ENCODE results near the gene TTR. TPM values are rescaled to one million over a fixed set of nuclear protein-coding genes. Genes with fewer than 3 reads are reported as not detected.
A peak's percentile ranks its signal among the peaks of the same experiment; 100 is the strongest.

TTR gene
- total RNA-seq, 2 experiments from 2014 or later: not detected

DNA sequence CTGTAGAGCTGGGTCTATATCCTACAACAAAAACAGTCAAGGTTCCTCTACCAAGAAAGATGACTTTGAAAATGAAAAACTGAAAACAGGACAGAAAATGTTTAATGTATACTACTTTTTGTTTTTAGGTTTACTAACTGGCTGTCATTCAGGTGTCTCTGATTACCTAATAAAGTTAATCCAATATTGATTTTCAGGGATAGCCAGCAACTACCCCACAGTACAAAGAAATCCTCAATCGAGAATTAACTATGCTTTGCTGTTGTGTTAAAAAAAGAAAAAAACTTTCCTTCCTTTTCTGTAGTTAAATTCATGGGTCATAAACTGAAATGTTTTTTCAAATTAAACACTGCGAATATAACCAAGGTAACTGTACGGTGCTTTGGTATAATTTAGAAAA lies 45.8 kb downstream of the TTR start:
- POLR2A ChIA-PET: no interaction called here
- Mint-ChIP-seq H3K27ac (no peak overlapping the region), H3K4me3 (no peak overlapping the region), H3K36me3 (no peaks in the 10 kb centered on the region), H3K4me1 (peaks cover 11% of the 10 kb centered on the region), H3K27me3 (peaks cover 10% of the 10 kb centered on the region), H3K9me3 (no peaks in the 10 kb centered on the region)
- ATAC-seq (ENCODE audit: low read depth) (no peak), DNase-seq (no peak)

DNA sequence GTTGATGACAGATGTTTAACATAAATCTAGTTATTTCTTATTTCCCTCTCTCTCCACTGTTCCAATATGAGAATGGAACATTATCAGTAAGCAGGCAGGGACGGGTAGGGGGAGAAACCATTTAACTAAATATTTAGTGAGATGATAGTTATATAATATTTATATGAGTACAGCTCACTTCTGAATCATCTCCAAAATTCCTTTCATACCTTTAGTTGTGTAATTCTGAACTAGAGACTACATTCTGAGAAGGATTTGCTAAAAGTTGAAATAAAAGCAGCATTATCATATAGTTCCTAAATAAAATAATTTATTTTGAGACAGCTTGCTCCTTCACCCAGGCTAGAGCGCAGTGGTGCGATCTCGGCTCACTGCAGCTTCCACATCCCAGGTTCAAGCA lies 51.3 kb downstream of the TTR start:
- H3K9me3 Mint-ChIP-seq: no peaks in the 10 kb centered on the region
- no peak overlapping the region for H3K4me3 Mint-ChIP-seq
- ATAC-seq (ENCODE audit: low read depth) (no peak), DNase-seq (no peak)
- no peak overlapping the region for H3K27ac Mint-ChIP-seq
- POLR2A ChIA-PET: no interaction called here
- no peaks in the 10 kb centered on the region for H3K36me3 Mint-ChIP-seq
- peaks cover 10% of the 10 kb centered on the region for H3K4me1 Mint-ChIP-seq
- H3K27me3 Mint-ChIP-seq: peaks cover 13% of the 10 kb centered on the region

DNA sequence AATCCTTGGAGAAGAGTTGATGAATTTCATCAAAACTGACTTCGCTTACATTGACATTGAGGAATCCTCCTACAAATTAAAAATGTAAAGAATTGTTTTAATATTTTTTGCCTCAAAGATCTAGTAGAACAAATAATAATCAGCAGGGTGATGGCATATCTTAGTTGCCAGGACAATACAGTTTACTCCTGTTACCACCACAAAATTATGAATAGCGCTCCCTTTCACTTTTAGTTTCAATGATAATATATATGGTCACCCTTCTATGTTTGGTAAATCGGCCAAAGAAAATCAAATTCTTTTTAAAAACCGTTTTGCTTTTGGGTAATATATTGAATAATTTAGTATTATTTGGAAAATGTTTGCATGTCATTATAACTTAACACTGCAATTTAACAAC lies 53.7 kb downstream of the TTR start:
- no peak for DNase-seq
- Mint-ChIP-seq H3K4me1 (peaks cover 12% of the 10 kb centered on the region), H3K4me3 (no peak overlapping the region), H3K9me3 (no peaks in the 10 kb centered on the region), H3K27me3 (peaks cover 14% of the 10 kb centered on the region), H3K36me3 (no peaks in the 10 kb centered on the region), H3K27ac (no peak overlapping the region)
- POLR2A ChIA-PET: no interaction called here
- no peak for ATAC-seq (ENCODE audit: low read depth)

DNA sequence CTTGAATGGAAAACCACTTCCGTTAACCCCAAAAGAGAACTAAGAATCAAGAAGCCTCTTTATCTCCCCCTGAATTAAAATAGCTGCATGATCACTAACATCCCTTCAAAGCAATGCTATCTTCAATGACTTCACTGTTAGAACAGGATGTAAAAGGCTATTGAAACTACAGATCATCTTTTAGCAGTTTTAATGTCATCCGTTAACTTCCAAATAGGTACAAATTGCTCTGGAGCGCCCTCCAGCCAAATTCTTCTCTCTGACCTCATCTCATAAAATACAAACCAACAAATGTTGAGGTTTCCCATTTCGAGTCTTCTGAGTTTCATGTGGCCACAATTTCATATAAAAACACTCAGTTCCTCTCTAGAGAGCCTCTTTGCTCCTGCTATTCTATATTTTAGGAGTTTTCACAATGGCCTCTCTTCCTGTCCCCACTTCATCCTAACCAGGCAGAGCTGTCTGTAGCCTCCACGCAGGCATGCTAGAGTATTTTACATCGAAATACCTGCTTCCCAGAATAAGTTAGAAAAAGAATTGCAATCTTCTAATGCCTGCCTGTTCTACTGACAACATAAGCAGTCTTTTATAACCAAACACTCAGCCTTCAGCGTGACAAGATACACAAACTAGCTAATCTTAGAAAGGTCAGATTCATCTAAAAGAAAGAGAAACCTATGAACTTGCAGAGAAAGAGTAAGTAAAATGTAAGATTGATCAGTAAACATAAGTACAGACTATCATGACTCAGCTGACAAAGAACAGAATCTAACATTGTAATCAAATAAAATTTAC lies 54.9 kb downstream of the TTR start:
- Mint-ChIP-seq H3K27me3 (peaks cover 16% of the 10 kb centered on the region), H3K4me3 (peak overlapping the region; percentile 20), H3K9me3 (no peaks in the 10 kb centered on the region), H3K4me1 (peaks cover 13% of the 10 kb centered on the region), H3K36me3 (no peaks in the 10 kb centered on the region), H3K27ac (no peak overlapping the region)
- peak; percentile 26 for ATAC-seq (ENCODE audit: low read depth)
- POLR2A ChIA-PET: no interaction called here
- no peak for DNase-seq

DNA sequence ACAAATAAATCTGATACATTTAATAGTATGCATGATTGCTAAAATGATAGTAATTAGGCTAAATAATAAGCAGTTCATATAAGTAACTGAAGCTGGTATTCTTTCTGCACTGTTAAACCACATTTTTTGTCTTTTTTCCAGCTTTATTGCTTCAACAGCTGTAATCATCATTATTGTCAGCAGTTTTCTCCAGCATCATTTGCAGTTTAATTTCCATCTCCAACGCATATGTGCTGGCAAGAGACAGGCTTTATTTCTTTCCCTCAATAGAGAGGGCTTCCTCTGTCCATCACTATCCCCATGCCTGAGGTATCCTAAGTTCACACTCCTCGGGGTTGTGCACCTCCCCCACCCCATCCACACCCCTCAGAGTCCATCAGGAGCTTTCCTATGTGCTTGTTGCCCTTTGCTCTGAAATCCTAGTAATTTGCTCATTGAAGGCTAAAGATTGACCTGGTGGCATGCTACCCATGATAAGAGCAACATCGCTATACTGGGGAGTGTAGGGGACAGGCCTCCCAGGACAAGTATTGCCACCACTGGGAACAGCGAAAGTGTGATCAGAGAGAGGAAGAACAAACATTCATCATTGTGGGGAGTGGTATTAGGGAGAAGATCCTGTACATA lies 55.6 kb downstream of the TTR start:
- peaks cover 13% of the 10 kb centered on the region for H3K4me1 Mint-ChIP-seq
- DNase-seq (no peak), ATAC-seq (ENCODE audit: low read depth) (no peak)
- H3K27me3 Mint-ChIP-seq: peaks cover 19% of the 10 kb centered on the region
- H3K9me3 Mint-ChIP-seq: no peaks in the 10 kb centered on the region
- H3K36me3 Mint-ChIP-seq: no peaks in the 10 kb centered on the region
- H3K4me3 Mint-ChIP-seq: no peak overlapping the region
- H3K27ac Mint-ChIP-seq: no peak overlapping the region
- POLR2A ChIA-PET: no interaction called here

Other genes starting within 250 kb of the TTR start
- gene DSG4, start 215.1 kb upstream of the TTR start, total RNA-seq: not detected
- not detected for gene DSG3, start 144.1 kb upstream of the TTR start, total RNA-seq
- under 1 TPM; 0.25 to 0.28 TPM for gene DSG2, start 93.7 kb upstream of the TTR start, total RNA-seq
- under 1 TPM; 0.48 to 0.58 TPM for gene B4GALT6, start 92.7 kb downstream of the TTR start, total RNA-seq
- gene SLC25A52, start 169.0 kb downstream of the TTR start, total RNA-seq: under 1 TPM in 1 of 2 experiments, not detected in 1; 0.28 TPM